NCI-H187 (cell line): ENCODE measurements around the gene KCNQ5.
"Not testable (repeated sequence)": the region's sequence is repeated elsewhere in the genome, so short reads cannot be mapped to it uniquely, and the experiment has no call there.

ENCODE experiments used
- DNase-seq, 2 experiments: peaks; one replicate each; lab custom pipeline; 2025; lab: John Stamatoyannopoulos, UW

KCNQ5 gene

DNA sequence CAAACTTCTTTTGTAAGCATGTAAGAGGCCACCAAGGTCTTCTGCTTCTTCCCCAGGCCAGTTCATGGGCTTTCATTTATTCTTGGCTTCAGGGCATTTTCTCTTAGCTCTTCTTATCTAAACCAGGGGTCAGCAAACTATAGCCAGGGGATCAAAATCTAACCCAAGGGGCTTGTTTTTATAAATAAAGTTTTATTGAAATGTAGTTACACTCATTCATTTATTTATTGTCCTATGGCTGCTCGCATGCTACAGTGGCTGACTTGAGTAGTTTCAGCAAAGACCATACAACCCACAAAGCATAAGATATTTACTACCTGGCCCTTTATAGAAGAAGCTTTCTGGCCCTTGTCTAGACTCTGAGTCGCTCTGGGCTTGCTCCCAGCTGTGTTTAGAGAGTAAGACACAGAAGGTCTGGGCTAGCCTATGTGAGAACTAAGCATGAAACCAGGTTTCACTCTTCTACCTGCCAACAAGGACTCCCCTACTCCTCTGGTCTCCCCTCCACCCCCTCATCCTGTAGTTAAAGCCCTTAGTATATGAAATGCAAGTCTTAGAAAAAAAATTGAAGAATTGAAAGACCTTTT lies 560.2 kb downstream of the KCNQ5 start:
- no peak for DNase-seq

DNA sequence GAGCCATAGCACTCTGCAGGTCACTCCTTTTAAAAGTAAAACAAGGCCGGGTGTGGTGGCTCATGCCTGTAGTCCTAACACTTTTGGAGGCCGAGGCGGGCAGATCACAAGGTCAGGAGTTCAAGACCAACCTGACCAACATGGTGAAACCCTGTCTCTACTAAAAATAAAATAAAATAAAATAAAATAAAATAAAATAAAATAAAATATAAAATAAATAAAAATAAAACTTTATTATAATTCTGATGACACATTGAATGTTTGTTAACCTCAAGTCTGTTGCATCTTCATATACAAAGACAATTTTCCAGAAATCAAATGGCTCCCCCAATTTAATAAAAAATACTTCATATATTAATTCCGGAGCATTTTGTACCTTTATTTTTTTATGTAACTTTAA lies 571.4 kb downstream of the KCNQ5 start:
- not testable (repeated sequence) for DNase-seq

DNA sequence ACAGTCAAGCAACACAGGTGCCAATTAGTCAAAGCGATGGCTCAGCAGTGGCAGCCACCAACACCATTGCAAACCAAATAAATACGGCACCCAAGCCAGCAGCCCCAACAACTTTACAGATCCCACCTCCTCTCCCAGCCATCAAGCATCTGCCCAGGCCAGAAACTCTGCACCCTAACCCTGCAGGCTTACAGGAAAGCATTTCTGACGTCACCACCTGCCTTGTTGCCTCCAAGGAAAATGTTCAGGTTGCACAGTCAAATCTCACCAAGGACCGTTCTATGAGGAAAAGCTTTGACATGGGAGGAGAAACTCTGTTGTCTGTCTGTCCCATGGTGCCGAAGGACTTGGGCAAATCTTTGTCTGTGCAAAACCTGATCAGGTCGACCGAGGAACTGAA lies 572.9 kb downstream of the KCNQ5 start:
- no peak for DNase-seq

DNA sequence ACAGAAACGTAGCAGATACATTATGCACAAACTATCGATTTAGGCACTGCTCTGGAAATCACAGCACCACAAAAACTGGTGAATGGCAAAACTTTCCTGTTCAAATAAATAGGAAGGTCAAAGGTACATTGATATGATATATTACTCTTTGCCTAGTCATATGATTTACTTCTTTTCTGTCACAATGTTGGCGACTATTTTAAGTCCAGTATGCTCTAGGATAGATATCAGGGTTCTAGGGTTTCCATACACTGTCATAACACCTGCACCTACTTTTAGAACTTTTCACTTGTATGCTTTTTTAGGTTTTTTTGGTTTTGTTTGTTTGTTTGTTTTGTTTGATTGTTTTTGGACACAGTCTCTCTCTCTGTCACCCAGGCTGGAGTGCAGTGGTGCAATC lies 578.4 kb downstream of the KCNQ5 start:
- no peak for DNase-seq

DNA sequence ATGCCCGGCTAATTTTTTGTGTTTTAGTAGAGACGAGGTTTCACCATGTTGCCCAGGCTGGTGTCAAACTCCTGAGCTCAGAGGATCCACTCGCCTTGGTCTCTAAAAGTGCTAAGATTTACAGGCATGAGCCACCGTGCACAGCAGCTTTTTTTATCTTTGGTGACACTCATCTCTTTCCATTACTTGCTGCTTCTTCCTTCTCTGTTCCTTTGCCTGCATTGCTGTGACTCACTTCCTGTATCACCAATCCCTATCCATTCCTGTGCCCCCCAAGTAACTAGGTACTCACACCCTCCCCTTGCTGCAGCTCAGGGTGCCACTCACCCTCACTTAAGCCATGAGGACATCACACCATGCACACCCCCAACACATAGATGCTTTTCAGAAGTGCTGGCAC lies 578.9 kb downstream of the KCNQ5 start:
- no peak for DNase-seq

DNA sequence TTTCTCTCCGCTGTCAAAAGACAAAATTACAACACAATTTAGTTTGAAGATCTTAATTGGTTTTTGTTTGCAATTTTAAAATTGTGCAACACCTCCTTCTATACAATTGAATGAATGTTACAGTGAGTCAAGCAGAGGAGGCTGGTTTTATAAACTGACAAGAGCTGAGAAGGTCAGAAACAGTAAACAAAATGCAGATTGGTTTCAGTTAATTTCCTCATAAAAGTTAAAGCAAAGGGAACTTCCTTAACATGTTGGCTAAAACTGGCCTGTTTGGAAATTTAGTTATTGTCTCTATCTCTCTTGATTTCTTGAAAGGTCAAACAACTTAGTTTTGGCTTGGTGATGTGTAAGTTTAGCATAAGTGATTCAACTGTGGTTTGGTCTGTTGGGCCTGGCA lies 581.2 kb downstream of the KCNQ5 start:
- no peak for DNase-seq

DNA sequence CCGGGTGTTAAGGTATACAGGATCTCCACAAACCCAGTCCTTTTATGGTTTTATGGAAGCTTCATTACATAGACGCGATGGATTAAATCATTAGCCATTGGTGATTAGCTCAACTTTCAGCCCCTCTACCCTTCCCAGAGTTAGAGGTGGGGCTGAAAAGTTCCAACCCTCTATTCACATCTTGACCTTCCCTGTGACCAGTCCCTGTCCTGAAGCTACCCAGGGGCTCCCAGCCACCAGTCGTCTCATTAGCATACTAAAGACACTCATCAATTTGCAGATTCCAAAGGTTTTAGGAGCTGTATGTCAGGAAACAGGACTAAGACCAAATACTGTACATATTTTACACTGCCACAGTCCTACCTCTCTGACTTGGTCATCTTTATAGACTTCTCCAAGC lies 582.4 kb downstream of the KCNQ5 start:
- no peak for DNase-seq

DNA sequence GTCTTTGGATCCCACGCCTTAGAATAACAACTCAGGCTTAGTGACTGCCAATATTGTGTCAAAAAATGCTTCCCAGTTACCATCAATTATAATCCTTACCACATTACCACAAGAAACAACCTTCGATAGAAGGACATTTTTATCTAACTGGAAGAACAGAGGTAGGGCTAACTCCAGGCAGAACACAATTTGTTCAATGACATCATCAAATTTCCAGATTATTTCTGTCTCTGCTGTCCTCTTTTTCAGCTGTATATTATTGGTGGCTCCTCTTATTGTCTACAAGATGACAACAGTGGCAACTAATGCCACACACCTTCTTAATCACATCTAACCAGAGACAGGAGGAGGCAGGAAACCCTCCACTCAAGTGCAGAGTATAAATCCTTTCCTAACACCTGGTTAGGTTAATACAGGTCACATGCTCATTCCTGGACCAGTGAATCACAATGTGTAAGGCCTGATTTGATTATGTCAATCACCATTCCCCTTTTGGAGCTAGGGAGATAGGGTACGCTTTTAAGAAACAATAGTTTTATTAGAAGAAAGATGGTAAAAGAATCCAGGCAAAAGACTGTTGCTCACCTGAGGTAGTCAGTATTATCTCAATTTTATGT lies 585.5 kb downstream of the KCNQ5 start:
- DNase-seq: no peak

DNA sequence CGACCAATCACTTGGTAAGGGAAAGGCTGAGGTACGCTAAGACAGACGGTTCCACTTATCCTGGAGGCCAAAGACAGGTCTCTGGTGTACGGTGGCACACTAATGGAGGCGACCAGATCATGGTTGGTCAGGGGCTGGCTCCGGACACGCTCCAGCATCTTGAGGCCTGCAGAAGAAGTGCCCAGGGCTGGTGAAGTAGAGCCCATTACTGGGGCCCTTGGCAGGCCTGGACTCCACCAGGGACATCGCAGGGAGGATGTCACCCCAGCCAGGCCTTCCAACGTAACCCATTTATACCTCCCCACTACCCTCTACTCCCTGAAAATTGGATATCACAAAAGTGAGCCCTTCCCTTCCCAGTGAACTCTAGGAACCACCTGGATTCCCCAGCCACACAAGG lies 587.3 kb downstream of the KCNQ5 start:
- DNase-seq: no peak

DNA sequence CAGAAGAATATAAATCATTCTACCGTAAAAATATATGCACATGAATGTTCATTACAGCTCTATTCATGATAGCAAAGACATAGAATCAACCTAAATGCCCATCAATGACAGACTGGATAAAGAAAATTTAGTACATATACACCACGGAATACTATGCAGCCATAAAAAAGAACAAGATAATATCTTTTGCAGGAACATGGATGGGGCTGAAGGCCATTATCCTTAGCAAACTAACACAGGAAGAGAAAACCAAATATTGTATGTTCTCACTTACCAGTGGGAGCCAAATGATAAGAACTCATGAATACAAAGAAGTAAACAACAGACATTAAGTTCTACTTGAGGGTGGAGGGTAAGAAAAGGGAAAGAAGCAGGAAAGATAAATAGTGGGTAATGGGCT lies 595.0 kb downstream of the KCNQ5 start:
- DNase-seq: no peak

DNA sequence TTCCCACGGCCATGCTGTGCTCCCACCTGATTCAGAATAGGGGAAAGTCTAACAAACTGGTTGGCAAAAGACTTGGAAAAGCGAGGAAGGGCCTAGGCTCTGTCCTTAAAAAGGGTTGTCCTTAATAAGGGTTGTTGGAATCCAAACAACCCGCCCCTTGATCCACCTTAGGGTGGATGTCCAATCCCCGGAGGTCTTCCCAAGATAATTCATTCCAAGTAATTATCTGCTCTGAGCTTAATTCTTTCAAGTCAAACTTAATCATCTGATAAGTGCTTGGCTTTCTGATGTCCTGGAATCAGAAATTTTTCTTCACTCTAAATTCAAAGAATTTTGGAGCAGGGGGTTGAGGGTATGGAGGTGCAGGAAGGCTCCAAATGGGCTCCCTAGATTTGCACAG lies 603.5 kb downstream of the KCNQ5 start, which contains the start of gene KHDC1L:
Gene KHDC1L, minus strand, starts transcription at position 101 of the 400 bp plus-strand sequence. Its CDS starts 88 bp downstream, at position 13.
- no peak for DNase-seq

DNA sequence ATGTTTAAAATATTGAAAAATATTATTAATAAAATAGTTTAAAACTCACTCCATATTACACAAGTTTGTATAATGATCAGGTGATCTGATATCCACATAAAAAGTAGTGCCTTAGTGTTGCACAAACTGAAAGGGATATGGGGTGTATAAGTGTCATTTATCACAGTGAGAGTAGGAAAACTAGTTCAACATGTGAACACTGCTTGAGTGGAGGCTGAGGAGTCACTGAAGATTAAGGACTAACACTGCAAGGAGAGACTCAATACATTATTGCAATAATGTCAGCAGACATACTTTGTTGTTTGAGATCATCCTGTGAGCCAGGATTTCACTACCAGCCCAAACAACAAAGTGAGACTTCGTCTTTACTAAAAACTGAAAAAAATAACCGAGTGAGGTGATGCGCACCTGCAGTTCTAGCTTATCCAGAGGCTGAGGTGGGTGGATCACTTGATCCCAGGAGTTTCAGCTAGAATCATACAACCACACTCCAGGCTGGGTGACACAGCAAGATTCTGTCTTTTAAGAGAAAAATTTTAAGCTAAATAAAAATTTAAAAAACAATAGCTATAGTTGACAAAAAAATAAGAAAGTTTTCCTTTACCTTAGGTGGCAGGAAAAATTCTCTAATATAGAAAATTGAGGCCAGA lies 605.9 kb downstream of the KCNQ5 start:
- DNase-seq: no peak

DNA sequence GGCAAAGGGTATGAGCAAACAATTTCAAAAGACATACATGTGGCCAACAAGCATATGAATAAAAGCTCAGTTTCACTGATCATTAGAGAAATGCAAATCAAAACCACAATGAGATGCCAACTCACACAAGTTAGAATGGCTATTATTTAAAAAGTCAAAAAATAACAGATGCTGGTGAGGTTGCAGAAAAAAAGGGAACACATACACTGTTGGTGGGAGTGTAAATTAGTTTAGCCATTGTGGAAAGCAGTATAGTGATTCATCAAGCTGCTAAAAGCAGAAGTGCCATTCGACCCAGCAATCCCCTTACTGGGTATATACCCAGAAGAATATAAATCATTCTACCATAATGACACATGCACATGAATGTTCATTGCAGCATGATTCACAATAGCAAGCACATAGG lies 610.1 kb downstream of the KCNQ5 start:
- no peak for DNase-seq

DNA sequence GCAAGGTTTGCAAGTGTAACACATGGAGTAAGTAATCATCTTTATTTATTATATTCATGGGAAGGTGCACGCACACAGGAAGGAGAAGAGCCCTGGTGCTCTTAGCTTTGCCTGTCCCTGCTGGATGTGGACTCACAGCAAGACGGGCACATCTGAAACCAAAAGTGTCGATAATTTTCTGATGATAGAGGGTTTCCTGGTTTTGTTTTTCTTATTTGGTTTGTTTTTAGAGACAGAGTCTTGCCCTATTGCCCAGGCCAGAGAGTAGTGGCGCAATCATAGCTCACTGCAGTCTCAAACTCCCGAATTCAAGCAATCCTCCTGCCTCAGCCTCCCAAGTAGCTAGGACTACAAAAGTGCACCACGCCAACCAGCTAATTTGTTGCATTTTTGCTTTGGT lies 611.2 kb downstream of the KCNQ5 start:
- no peak for DNase-seq

DNA sequence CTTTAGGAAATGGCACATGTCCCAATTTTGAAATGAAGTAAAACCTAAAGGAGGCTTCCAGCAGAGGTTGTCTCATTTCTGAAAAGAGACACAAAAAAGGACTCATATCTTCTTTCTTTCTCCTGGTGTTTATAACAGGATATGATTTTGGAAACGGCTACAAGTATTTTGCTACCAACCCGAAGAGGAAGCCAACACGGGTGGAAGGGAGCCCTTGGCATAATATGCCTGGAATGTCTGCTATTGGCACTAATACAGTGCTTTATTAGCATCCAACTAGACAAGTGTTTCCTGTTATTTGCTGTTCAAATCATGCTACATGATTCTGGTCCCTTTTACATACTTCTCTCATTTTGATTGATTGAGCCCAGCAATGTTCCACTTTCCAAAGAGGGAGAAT lies 612.1 kb downstream of the KCNQ5 start:
- DNase-seq: not testable (repeated sequence)

DNA sequence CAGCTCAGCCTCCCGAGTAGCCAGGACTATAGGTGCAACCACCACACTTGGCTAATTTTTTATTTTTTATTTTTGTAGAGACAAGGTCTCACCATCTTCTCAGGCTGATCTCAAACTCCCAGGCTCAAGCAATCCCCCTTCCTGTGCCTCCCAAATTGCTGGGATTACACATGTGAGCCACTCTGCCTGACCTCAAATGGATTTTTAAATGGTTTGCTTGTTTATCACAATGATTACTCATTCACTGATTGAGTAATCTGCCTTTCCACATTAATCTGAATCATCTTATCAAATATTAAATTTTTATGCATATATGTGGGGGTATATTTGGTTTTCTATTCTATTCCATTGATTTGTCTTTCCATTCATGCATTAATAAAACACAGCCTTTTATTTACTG lies 612.9 kb downstream of the KCNQ5 start:
- no peak for DNase-seq

DNA sequence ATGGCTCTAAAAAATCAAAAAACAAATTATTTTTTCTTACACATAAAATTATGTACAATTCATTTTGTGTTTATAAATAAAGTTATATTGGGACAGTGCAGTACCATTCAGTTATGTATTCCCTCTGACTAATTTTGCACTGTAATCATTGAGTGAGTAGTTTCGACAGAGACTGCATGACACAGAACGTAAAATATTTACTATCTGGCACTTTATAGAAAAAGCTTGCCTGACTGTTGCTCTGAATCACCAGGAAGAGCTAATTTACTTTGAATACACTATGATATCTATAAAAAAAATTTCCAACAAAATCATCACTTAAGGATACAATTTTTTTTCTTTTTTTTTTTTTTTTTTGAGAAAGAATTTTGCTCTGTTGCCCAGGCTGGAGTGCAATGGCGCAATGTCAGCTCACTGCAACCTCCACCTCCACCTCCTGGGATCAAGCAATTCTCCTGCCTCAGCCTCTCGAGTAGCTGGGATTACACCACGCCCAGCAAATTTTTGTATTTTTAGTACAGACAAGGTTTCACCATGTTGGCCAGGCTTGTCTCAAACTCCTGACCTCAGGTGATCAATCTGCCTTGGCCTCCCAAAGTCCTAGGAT lies 614.4 kb downstream of the KCNQ5 start:
- no peak for DNase-seq

DNA sequence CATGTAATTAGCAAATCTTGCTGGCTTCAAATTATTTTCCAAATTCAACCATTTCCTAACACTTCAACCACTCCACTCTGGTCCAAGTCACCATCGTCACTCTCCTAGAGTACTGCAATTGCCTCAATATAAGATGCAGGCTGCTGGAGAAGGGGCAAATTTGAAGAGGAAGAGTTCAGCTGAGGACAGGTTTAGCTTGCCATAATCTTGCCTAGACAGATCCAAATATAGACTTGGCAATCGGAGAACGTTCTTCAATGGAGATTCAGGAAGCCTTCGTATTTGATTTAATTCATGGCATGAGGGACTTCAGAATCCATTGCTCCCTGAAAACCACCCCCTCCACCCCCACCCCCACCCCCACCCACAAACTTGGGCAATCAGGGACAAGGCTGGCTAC lies 618.9 kb downstream of the KCNQ5 start:
- no peak for DNase-seq

DNA sequence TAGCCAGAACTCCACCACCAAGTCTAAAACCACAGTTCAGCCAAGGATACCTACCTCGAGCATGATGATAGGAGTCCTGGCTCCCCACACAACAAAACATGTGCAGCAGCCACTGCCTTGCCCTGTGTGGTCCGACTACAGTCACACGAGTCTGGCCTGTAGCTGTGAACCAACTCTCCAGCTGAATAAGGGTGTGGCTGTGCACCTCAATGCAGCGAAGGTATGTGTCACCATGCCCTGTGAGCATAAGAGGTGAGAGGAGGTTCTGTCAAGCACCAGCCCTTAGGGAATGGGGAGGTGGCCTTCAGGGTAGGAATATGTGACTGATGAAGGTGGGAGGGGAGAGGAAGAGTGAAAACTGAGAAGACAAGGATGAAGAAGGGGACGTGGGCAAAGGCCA lies 620.1 kb downstream of the KCNQ5 start:
- DNase-seq: no peak
